ENCODE measurements around the gene RBBP8NL. TPM values are rescaled to one million over a fixed set of nuclear protein-coding genes. Genes with fewer than 3 reads are reported as not detected.
A peak's percentile ranks its signal among the peaks of the same experiment; 100 is the strongest.

The RBBP8NL gene
- total RNA-seq, 1 experiment from 2014 or later = 39.2 TPM

DNA sequence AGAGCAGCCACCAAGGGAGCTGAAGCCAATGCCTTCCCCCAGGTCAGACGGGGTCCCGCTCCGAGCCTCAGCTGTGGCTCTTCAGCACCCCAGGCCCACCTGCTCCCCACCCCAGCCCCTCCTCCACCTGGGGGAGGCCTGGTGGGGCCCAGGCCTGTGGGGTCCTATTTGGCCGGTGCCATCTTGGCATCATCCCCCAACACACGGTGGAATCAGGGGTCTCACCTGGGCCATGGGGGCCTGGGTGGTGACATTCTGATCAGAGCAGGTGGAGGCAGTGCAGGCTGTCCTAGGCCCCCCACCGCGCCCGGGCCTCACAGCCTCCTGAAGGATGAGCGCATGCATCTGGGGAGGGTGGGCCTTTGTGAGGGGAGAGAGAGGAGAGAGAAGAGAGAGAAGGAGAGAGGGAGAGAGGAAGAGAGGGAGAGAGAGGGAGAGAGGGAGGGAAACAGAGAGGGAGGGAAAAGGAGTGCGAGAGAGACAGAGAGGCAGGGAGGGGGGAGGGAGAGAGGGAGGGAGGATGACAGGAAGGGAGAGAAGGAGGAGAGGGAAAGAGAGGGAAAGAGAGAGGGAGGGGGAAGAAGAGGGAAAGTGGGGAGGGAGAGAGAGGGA lies 23.9 kb upstream of the RBBP8NL start:
- no peaks in the 10 kb centered on the region for H3K27me3 ChIP-seq (replicated peaks; ENCODE audit: control insufficient read depth, insufficient read depth, low read length)
- ChIA-PET CTCF (interaction anchor here (1.2 kb wide), 1 partner anchor 166 kb away, joined by 4 read pairs; no protein-coding TSS in a partner anchor), POLR2A (no interaction called here)
- Mint-ChIP-seq H3K9me3 (ENCODE audit: unreplicated experiment) (no peaks in the 10 kb centered on the region), H3K36me3 (ENCODE audit: insufficient read depth, unreplicated experiment) (no peaks in the 10 kb centered on the region), H3K4me1 (ENCODE audit: low read depth, unreplicated experiment) (peaks cover 32% of the 10 kb centered on the region), H3K27me3 (ENCODE audit: insufficient read depth, unreplicated experiment) (no peaks in the 10 kb centered on the region), H3K4me3 (ENCODE audit: unreplicated experiment) (no peak overlapping the region), H3K27ac (ENCODE audit: unreplicated experiment) (no peak overlapping the region)
- no peak overlapping the region for H3K4me3 ChIP-seq (ENCODE audit: low read depth, low read length)
- H3K4me1 ChIP-seq = peaks cover 48% of the 10 kb centered on the region
- no peaks in the 10 kb centered on the region for H3K36me3 ChIP-seq (ENCODE audit: control insufficient read depth, insufficient read depth, low read length)
- TF ChIP-seq, protein P1, sequence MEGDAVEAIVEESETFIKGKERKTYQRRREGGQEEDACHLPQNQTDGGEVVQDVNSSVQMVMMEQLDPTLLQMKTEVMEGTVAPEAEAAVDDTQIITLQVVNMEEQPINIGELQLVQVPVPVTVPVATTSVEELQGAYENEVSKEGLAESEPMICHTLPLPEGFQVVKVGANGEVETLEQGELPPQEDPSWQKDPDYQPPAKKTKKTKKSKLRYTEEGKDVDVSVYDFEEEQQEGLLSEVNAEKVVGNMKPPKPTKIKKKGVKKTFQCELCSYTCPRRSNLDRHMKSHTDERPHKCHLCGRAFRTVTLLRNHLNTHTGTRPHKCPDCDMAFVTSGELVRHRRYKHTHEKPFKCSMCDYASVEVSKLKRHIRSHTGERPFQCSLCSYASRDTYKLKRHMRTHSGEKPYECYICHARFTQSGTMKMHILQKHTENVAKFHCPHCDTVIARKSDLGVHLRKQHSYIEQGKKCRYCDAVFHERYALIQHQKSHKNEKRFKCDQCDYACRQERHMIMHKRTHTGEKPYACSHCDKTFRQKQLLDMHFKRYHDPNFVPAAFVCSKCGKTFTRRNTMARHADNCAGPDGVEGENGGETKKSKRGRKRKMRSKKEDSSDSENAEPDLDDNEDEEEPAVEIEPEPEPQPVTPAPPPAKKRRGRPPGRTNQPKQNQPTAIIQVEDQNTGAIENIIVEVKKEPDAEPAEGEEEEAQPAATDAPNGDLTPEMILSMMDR (IDR thresholded peaks at IDR 0.05; ENCODE audit: insufficient read depth in 1 of 2, low read depth in 1 of 2, low read length in 1 of 2, severe bottlenecking in 1 of 2, unreplicated experiment in 1 of 2) = no peak
- intact Hi-C loops (cut with micrococcal nuclease; ENCODE audit: unreplicated experiment) = no loop called here
- H3K9me3 ChIP-seq = no peaks in the 10 kb centered on the region
- DNase-seq = no peak
- no TSS peak for BruUV-seq (replicated peaks)

DNA sequence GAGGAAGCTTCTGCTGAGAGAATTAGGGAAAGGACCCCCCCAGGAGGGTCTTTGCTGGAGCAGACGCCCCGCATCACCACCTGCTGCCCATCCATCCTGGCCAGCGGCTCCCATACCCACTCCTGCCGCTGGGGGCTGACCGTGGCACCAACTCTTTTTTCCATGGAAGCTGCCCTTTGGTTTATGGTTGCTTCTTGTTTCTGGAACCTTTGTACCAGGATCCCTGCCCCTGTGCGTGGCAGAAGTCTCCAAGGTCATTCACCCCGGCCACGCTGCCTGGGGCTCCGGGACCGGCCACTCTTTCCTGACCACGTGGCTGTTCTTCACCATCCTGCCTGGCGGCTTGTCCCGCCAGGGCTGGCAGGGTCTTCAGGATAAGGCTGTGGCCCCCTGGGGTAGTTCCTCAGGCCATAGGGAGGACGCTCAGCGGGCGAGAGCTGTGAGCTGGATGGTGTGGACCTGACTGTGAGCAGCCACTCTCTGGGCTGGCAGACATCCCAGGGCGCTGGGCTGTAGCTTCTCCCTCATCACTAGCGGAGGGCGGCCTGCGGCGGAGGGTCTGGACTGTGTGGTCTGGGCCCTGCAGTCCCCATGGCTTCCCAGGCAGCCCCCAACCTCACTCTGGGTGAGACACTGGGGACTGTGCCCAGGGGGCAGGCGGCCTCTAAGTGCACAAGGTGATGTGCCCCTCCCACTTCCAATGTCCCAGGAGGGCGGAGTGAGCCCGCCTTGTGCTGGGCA lies 22.8 kb upstream of the RBBP8NL start:
- no peaks in the 10 kb centered on the region for H3K36me3 ChIP-seq (ENCODE audit: control insufficient read depth, insufficient read depth, low read length)
- intact Hi-C loops (cut with micrococcal nuclease; ENCODE audit: unreplicated experiment) = loop anchor here (2.0 kb wide), 1 partner anchor 19 kb away; no protein-coding TSS in a partner anchor
- H3K4me1 ChIP-seq = peaks cover 38% of the 10 kb centered on the region
- TF ChIP-seq, protein P1 (IDR thresholded peaks at IDR 0.05; ENCODE audit: insufficient read depth in 1 of 2, low read depth in 1 of 2, low read length in 1 of 2, severe bottlenecking in 1 of 2, unreplicated experiment in 1 of 2) = peak in 1 of 2 experiments; percentile 14
- BruUV-seq (replicated peaks) = no TSS peak
- Mint-ChIP-seq H3K4me1 (ENCODE audit: low read depth, unreplicated experiment) (peaks cover 23% of the 10 kb centered on the region), H3K27me3 (ENCODE audit: insufficient read depth, unreplicated experiment) (no peaks in the 10 kb centered on the region), H3K36me3 (ENCODE audit: insufficient read depth, unreplicated experiment) (no peaks in the 10 kb centered on the region), H3K9me3 (ENCODE audit: unreplicated experiment) (no peaks in the 10 kb centered on the region), H3K4me3 (ENCODE audit: unreplicated experiment) (no peak overlapping the region), H3K27ac (ENCODE audit: unreplicated experiment) (peak overlapping the region; percentile 9)
- H3K9me3 ChIP-seq = no peaks in the 10 kb centered on the region
- DNase-seq = no peak
- ChIA-PET POLR2A (no interaction called here), CTCF (interaction anchor here (1.1 to 1.2 kb wide), 2 partner anchors 82 to 167 kb away, joined by 3 to 4 read pairs; no protein-coding TSS in a partner anchor)
- H3K27me3 ChIP-seq (replicated peaks; ENCODE audit: control insufficient read depth, insufficient read depth, low read length) = no peaks in the 10 kb centered on the region
- no peak overlapping the region for H3K4me3 ChIP-seq (ENCODE audit: low read depth, low read length)

DNA sequence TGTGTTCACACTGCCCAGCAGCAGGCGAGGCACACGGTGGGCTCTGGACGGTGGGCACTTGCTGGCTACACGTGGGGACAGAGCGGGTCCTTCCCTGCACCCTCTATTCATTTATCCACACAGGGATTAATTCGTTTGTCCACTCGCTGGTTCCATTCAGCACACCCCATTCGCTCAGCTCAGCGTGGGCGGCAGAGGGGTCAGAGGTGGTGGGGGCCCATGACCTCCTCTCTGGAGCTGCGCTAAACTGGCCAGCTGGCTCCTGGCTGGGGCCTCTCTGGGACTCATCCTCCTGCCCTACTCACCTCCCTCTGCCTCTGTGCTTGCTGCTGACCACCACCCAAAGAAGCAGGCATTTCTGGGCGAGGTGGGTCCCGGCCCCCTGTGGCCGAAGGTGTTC lies 21.4 kb upstream of the RBBP8NL start:
- Histone ChIP-seq H3K4me1 (peaks cover 43% of the 10 kb centered on the region), H3K27me3 (replicated peaks; ENCODE audit: control insufficient read depth, insufficient read depth, low read length) (no peaks in the 10 kb centered on the region), H3K4me3 (ENCODE audit: low read depth, low read length) (no peak overlapping the region), H3K36me3 (ENCODE audit: control insufficient read depth, insufficient read depth, low read length) (no peaks in the 10 kb centered on the region), H3K9me3 (no peaks in the 10 kb centered on the region)
- no peak for DNase-seq
- peak overlapping the region; percentile 51 for H3K27ac Mint-ChIP-seq (ENCODE audit: unreplicated experiment)
- TF ChIP-seq, protein P1 (IDR thresholded peaks at IDR 0.05; ENCODE audit: insufficient read depth in 1 of 2, low read depth in 1 of 2, low read length in 1 of 2, severe bottlenecking in 1 of 2, unreplicated experiment in 1 of 2) = no peak
- H3K36me3 Mint-ChIP-seq (ENCODE audit: insufficient read depth, unreplicated experiment) = no peaks in the 10 kb centered on the region
- peaks cover 21% of the 10 kb centered on the region for H3K4me1 Mint-ChIP-seq (ENCODE audit: low read depth, unreplicated experiment)
- BruUV-seq (replicated peaks) = no TSS peak
- no peak overlapping the region for H3K4me3 Mint-ChIP-seq (ENCODE audit: unreplicated experiment)
- no peaks in the 10 kb centered on the region for H3K27me3 Mint-ChIP-seq (ENCODE audit: insufficient read depth, unreplicated experiment)
- CTCF ChIA-PET = interaction anchor here (1.1 kb wide), 1 partner anchor 30 kb away, joined by 3 read pairs; no protein-coding TSS in a partner anchor
- H3K9me3 Mint-ChIP-seq (ENCODE audit: unreplicated experiment) = no peaks in the 10 kb centered on the region
- POLR2A ChIA-PET = no interaction called here
- intact Hi-C loops (cut with micrococcal nuclease; ENCODE audit: unreplicated experiment) = loop anchor here (2.0 kb wide), 1 partner anchor 18 kb away; no protein-coding TSS in a partner anchor
